Stimulated activated CD8-positive, alpha-beta memory T cell treated with anti-CD3 and anti-CD28 coated beads, Interleukin-7, amount 100 ng/mL, for 24 hours (primary cell): ENCODE results near the gene PIM2.

ENCODE experiments used
- DNase-seq: peaks from one replicate; pipeline ENCODE4 v3.0.0-alpha.2; 2020; ENCODE audit warnings: low read depth

The PIM2 gene

GRCh38 chrX:48935301-48935670, 16.5 kb upstream of the PIM2 start:
- DNase-seq: no peak

- DNase-seq: no peak
Observed at GRCh38 chrX:48934581-48935300, 15.9 kb upstream of the PIM2 start.

- no peak for DNase-seq
Observed at GRCh38 chrX:48933757-48934156, 14.9 kb upstream of the PIM2 start.

GRCh38 chrX:48927736-48928382, 9.0 kb upstream of the PIM2 start:
- DNase-seq: no peak

- DNase-seq: no peak
Observed at GRCh38 chrX:48927123-48927522, 8.3 kb upstream of the PIM2 start.

- DNase-seq: no peak
Observed at GRCh38 chrX:48924270-48924669, 5.4 kb upstream of the PIM2 start.

GRCh38 chrX:48923771-48924170, 4.9 kb upstream of the PIM2 start:
- no peak for DNase-seq

GRCh38 chrX:48920718-48921104, 1.9 kb upstream of the PIM2 start:
- DNase-seq: no peak

GRCh38 chrX:48919947-48920717, 1.3 kb upstream of the PIM2 start:
- no peak for DNase-seq

- DNase-seq: no peak
Observed at GRCh38 chrX:48919360-48919841, 577 bp upstream of the PIM2 start.

- DNase-seq: no peak
Observed at GRCh38 chrX:48918301-48918642, 552 bp downstream of the PIM2 start.

- peak; percentile 63 for DNase-seq
Observed at GRCh38 chrX:48917139-48918001, 1.5 kb downstream of the PIM2 start.

- DNase-seq: no peak
Observed at GRCh38 chrX:48914593-48915493, 4.0 kb downstream of the PIM2 start.

- no peak for DNase-seq
Observed at GRCh38 chrX:48913605-48914366, 5.0 kb downstream of the PIM2 start.

- DNase-seq: peak; percentile 81
Observed at GRCh38 chrX:48911412-48912182, 7.2 kb downstream of the PIM2 start, which contains the start of gene SLC35A2. SLC35A2 (minus strand) TSS chrX:48911646; CDS start chrX:48911636, 10 bp downstream.

GRCh38 chrX:48910926-48911411, 7.9 kb downstream of the PIM2 start:
- DNase-seq: no peak

GRCh38 chrX:48909703-48910294, 9.0 kb downstream of the PIM2 start:
- DNase-seq: no peak

- DNase-seq: no peak
Observed at GRCh38 chrX:48908600-48908999, 10.2 kb downstream of the PIM2 start.
